Measurements from ENCODE around the gene KY.

KY gene

GRCh38 chr3:134672571-134672970, 21.7 kb upstream of the KY start:
- DNase-seq = no peak

- DNase-seq = no peak
Measured at GRCh38 chr3:134667956-134668355, 17.1 kb upstream of the KY start.

GRCh38 chr3:134667406-134667805, 16.6 kb upstream of the KY start:
- no peak for DNase-seq

- DNase-seq = no peak
Measured at GRCh38 chr3:134666885-134667284, 16.1 kb upstream of the KY start.

- no peak for DNase-seq
Measured at GRCh38 chr3:134666466-134666865, 15.6 kb upstream of the KY start.

GRCh38 chr3:134666052-134666451, 15.2 kb upstream of the KY start:
- DNase-seq = no peak

- DNase-seq = no peak
Measured at GRCh38 chr3:134665243-134665642, 14.4 kb upstream of the KY start.

- DNase-seq = no peak
Measured at GRCh38 chr3:134663721-134664456, 13.1 kb upstream of the KY start.

- no peak for DNase-seq
Measured at GRCh38 chr3:134660046-134660441, 9.2 kb upstream of the KY start.

GRCh38 chr3:134659391-134660045, 8.7 kb upstream of the KY start:
- DNase-seq = no peak

- DNase-seq = no peak
Measured at GRCh38 chr3:134658555-134658954, 7.7 kb upstream of the KY start.

- DNase-seq = no peak
Measured at GRCh38 chr3:134656211-134656800, 5.5 kb upstream of the KY start.

- DNase-seq = no peak
Measured at GRCh38 chr3:134655706-134656105, 4.9 kb upstream of the KY start.

- no peak for DNase-seq
Measured at GRCh38 chr3:134654031-134654430, 3.2 kb upstream of the KY start.

- DNase-seq = no peak
Measured at GRCh38 chr3:134652886-134653630, 2.2 kb upstream of the KY start.

GRCh38 chr3:134652409-134652831, 1.6 kb upstream of the KY start:
- DNase-seq = peak in 1 of 2 experiments; percentile 27

- peak in 1 of 2 experiments; percentile 9 for DNase-seq
Measured at GRCh38 chr3:134651347-134652041, 672 bp upstream of the KY start.

- DNase-seq = no peak
Measured at GRCh38 chr3:134649106-134649705, 1.6 kb downstream of the KY start.

GRCh38 chr3:134647902-134648760, 2.7 kb downstream of the KY start:
- DNase-seq = no peak

- no peak for DNase-seq
Measured at GRCh38 chr3:134646086-134646485, 4.7 kb downstream of the KY start.

- DNase-seq = no peak
Measured at GRCh38 chr3:134645515-134645914, 5.3 kb downstream of the KY start.
